Measurements from ENCODE around the gene RC3H2. TPM values are rescaled to one million over a fixed set of nuclear protein-coding genes. Genes with fewer than 3 reads are reported as not detected.
"Not testable (repeated sequence)": the region's sequence is repeated elsewhere in the genome, so short reads cannot be mapped to it uniquely, and the experiment has no call there.

The RC3H2 gene
- total RNA-seq, 1 donor from 2014 or later, result 39.7 TPM

DNA sequence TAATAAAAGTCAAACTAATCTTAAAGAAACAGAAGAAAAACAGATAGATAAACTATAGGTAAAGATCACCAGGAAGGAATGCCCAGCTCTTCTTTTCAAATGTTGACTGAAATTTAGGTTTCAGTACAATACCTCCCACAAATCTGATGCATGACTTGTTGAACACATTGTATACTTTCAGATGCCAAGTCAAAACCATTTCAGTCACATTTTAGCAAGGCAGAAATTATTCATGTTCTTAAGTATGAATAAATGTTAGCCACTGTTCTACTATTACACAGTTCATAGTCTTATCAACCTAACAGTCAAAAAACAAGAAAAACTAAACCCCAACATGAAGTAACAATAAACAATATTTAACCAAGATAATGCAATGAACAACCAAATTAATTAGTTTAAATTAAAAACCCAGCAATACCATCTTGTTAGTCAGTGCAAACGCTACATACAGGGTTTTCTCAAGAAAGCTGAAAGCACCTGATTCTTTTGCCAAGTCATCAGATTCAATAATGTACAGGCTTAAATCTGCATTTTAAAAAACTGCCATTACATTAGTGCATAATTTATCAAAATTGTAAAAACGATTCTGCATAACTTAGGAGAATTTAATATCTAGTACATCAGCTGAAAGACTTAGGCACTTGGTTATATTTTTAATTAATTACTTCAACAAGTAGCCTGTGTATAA is 56.8 kb downstream of the RC3H2 start:
- Mint-ChIP-seq H3K27me3 (no peaks in the 10 kb centered on the region), H3K4me1 (peaks cover 31% of the 10 kb centered on the region), H3K27ac (peak overlapping the region; percentile 16), H3K9me3 (no peaks in the 10 kb centered on the region), H3K36me3 (ENCODE audit: low read depth) (peaks cover 52% of the 10 kb centered on the region), H3K4me3 (no peak overlapping the region)
- intact Hi-C loops (cut with micrococcal nuclease), result no loop called here
- DNase-seq, result no peak

GRCh38 chr9:122846371-122846940 is 58.7 kb downstream of the RC3H2 start:
- H3K36me3 Mint-ChIP-seq (ENCODE audit: low read depth), result peaks cover 50% of the 10 kb centered on the region
- H3K4me3 Mint-ChIP-seq, result peak overlapping the region; percentile 44

GRCh38 chr9:122845116-122845515 is 60.0 kb downstream of the RC3H2 start:
- Mint-ChIP-seq H3K4me3 (no peak overlapping the region), H3K27me3 (no peaks in the 10 kb centered on the region), H3K9me3 (peaks cover 3% of the 10 kb centered on the region), H3K27ac (no peak overlapping the region), H3K36me3 (ENCODE audit: low read depth) (peaks cover 39% of the 10 kb centered on the region), H3K4me1 (peaks cover 29% of the 10 kb centered on the region)
- no peak for DNase-seq
- intact Hi-C loops (cut with micrococcal nuclease), result no loop called here

More at GRCh38 chr9:122846371-122846940, 58.7 kb downstream of the RC3H2 start:
- H3K27me3 Mint-ChIP-seq, result no peaks in the 10 kb centered on the region
- H3K4me1 Mint-ChIP-seq, result peaks cover 31% of the 10 kb centered on the region
- peak overlapping the region; percentile 94 for H3K27ac Mint-ChIP-seq
- no peak for DNase-seq
- intact Hi-C loops (cut with micrococcal nuclease), result loop anchor here (1.0 to 2.0 kb wide), 2 partner anchors 20 to 39 kb away; no protein-coding TSS in a partner anchor
- peaks cover 3% of the 10 kb centered on the region for H3K9me3 Mint-ChIP-seq

DNA sequence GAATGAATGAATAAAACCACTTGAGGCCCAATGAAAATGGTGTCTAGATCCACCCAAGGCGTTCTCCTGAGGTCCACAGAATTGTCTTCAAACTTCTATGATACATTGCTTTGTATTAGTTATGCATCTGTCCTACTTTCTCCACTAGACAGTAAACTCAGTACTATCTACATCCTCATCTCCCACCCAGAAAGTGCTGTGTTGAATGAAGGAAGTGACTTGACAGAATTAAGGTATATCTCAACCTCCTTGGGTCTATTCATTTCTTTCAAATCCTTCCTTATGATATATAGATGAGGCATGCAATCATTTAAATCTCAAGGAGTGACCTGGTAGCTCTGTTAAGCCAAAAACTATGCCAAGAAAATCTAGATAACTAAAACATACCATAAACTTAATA is 61.0 kb downstream of the RC3H2 start:
- Mint-ChIP-seq H3K4me3 (no peak overlapping the region), H3K9me3 (peaks cover 3% of the 10 kb centered on the region), H3K4me1 (peaks cover 26% of the 10 kb centered on the region), H3K36me3 (ENCODE audit: low read depth) (peaks cover 31% of the 10 kb centered on the region), H3K27me3 (no peaks in the 10 kb centered on the region), H3K27ac (no peak overlapping the region)
- no peak for DNase-seq
- intact Hi-C loops (cut with micrococcal nuclease), result no loop called here

DNA sequence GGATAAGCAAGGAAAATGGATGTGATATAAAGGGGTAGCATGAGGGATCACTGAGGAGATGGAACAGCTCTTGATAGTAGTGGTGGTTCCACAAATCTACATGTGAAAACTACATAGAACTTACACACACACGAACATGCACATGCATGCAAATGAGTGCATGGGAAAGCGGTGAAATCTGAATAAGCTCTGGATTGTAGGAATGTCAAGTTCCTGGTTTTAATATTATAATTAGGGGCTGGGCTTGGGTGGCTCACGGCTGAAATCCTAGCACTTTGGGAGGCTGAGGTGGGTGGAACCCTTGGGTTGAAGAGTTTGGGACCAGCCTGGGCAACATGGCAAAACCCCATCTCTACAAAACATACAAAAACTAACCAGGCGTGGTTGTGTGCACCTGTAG is 63.7 kb downstream of the RC3H2 start:
- Mint-ChIP-seq H3K9me3 (peaks cover 3% of the 10 kb centered on the region), H3K27me3 (no peaks in the 10 kb centered on the region), H3K4me3 (no peak overlapping the region), H3K4me1 (peaks cover 18% of the 10 kb centered on the region), H3K36me3 (ENCODE audit: low read depth) (peaks cover 20% of the 10 kb centered on the region), H3K27ac (no peak overlapping the region)
- DNase-seq, result no peak
- intact Hi-C loops (cut with micrococcal nuclease), result no loop called here

- H3K27ac Mint-ChIP-seq; H3K27me3 Mint-ChIP-seq; H3K4me3 Mint-ChIP-seq; intact Hi-C loops (cut with micrococcal nuclease); H3K36me3 Mint-ChIP-seq (ENCODE audit: low read depth); DNase-seq; H3K9me3 Mint-ChIP-seq: not testable (repeated sequence)
- peaks cover 17% of the 10 kb centered on the region for H3K4me1 Mint-ChIP-seq
Observed at GRCh38 chr9:122838441-122838840, 66.7 kb downstream of the RC3H2 start.

GRCh38 chr9:122837266-122837850 is 67.8 kb downstream of the RC3H2 start:
- H3K4me1 Mint-ChIP-seq, result peaks cover 17% of the 10 kb centered on the region
- no peak for DNase-seq
- H3K4me3 Mint-ChIP-seq, result no peak overlapping the region
- H3K27ac Mint-ChIP-seq, result no peak overlapping the region
- H3K36me3 Mint-ChIP-seq (ENCODE audit: low read depth), result no peaks in the 10 kb centered on the region
- no peaks in the 10 kb centered on the region for H3K27me3 Mint-ChIP-seq
- intact Hi-C loops (cut with micrococcal nuclease), result no loop called here
- H3K9me3 Mint-ChIP-seq, result no peaks in the 10 kb centered on the region

DNA sequence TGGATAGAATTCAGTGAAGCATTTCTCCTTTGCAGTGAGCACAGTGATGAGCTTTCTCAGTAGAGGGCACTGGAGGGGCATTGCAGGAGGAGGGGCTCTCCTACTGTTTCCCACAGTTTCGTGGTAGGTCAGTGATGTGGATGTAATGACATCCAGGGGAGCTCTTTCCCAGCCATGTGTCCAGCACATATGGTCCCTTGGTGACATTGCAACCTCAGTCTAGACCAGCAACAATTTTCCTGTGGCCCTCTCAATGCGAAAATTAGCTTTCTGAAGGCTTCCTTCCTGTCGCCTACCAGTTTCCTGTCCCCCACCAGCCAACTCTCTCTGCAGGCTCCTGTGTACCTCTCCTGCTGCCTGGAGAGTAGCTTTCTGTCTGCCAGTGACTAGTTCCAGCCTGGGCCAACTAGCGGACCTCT is 69.8 kb downstream of the RC3H2 start:
- H3K4me3 Mint-ChIP-seq, result peak overlapping the region; percentile 68
- peaks cover 18% of the 10 kb centered on the region for H3K4me1 Mint-ChIP-seq
- no peaks in the 10 kb centered on the region for H3K27me3 Mint-ChIP-seq
- no peaks in the 10 kb centered on the region for H3K36me3 Mint-ChIP-seq (ENCODE audit: low read depth)
- DNase-seq, result peak; percentile 76
- intact Hi-C loops (cut with micrococcal nuclease), result no loop called here
- peak overlapping the region; percentile 81 for H3K27ac Mint-ChIP-seq
- no peaks in the 10 kb centered on the region for H3K9me3 Mint-ChIP-seq

DNA sequence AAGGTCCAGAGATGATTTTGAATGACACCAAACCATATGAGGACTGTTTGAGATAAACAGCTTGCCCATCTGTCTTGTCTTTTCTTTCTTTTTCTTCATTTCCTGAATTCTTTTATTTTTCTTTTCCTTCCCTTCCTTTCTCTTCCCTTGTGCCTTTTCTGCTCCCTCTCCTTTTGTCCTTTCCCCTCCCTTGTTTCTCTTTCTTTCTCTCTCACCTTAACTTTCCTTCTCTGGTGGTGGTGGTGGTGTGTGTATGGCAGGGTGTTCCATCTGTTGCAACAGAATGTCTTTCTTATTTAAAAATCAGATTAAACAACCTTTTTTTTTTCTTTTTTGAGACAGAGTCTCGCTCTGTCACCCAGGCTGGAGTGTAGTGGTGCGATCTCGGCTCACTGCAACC is 73.0 kb downstream of the RC3H2 start:
- intact Hi-C loops (cut with micrococcal nuclease), result no loop called here
- Mint-ChIP-seq H3K9me3 (no peaks in the 10 kb centered on the region), H3K27ac (no peak overlapping the region)

GRCh38 chr9:122828965-122829284 is 76.2 kb downstream of the RC3H2 start:
- H3K4me1 Mint-ChIP-seq, result peaks cover 23% of the 10 kb centered on the region
- not testable (repeated sequence) for H3K9me3 Mint-ChIP-seq
- H3K27ac Mint-ChIP-seq, result peak overlapping the region; percentile 94

More for the DNA sequence above, 73.0 kb downstream of the RC3H2 start:
- Mint-ChIP-seq H3K4me1 (peaks cover 20% of the 10 kb centered on the region), H3K36me3 (ENCODE audit: low read depth) (peaks cover under 1% of the 10 kb centered on the region), H3K4me3 (no peak overlapping the region), H3K27me3 (no peaks in the 10 kb centered on the region)
- DNase-seq, result no peak

DNA sequence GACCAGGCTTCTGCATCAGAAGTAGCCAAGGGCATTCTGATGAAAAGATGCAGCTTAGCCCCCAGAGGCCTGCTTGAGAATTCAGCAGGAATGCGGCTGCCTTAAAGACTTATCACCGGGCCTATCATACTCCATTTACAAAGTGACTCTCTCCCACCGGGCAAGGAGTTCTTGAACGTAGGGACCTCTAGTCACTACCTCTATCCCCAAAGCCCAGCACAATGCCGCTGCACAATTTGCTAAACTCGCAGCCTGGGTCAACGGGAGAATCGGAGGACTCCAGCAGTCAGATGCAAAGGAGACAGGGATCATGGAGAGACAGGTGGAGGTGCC is 77.4 kb downstream of the RC3H2 start:
- Mint-ChIP-seq H3K4me3 (peak overlapping the region; percentile 93), H3K27ac (peak overlapping the region; percentile 94), H3K4me1 (peaks cover 23% of the 10 kb centered on the region), H3K9me3 (no peaks in the 10 kb centered on the region), H3K36me3 (ENCODE audit: low read depth) (peaks cover 24% of the 10 kb centered on the region), H3K27me3 (no peaks in the 10 kb centered on the region)
- no peak for DNase-seq
- intact Hi-C loops (cut with micrococcal nuclease), result loop anchor here (1.0 to 5.0 kb wide), 6 partner anchors 19 to 525 kb away; partner anchors contain the start of genes RABGAP1, RC3H2 and ZBTB26

More at GRCh38 chr9:122828965-122829284, 76.2 kb downstream of the RC3H2 start:
- Mint-ChIP-seq H3K36me3 (ENCODE audit: low read depth) (peaks cover 18% of the 10 kb centered on the region), H3K4me3 (peak overlapping the region; percentile 93)
- intact Hi-C loops (cut with micrococcal nuclease), result loop anchor here (1.0 to 5.0 kb wide), 5 partner anchors 76 to 523 kb away; partner anchors contain the start of genes RABGAP1, RC3H2 and ZBTB26
- DNase-seq, H3K27me3 Mint-ChIP-seq: not testable (repeated sequence)

GRCh38 chr9:122822938-122823337 is 82.2 kb downstream of the RC3H2 start:
- no peaks in the 10 kb centered on the region for H3K27me3 Mint-ChIP-seq
- intact Hi-C loops (cut with micrococcal nuclease), result no loop called here
- peaks cover 31% of the 10 kb centered on the region for H3K4me1 Mint-ChIP-seq
- H3K9me3 Mint-ChIP-seq, result no peaks in the 10 kb centered on the region
- H3K36me3 Mint-ChIP-seq (ENCODE audit: low read depth), result peaks cover 47% of the 10 kb centered on the region
- no peak for DNase-seq
- no peak overlapping the region for H3K4me3 Mint-ChIP-seq
- H3K27ac Mint-ChIP-seq, result no peak overlapping the region

DNA sequence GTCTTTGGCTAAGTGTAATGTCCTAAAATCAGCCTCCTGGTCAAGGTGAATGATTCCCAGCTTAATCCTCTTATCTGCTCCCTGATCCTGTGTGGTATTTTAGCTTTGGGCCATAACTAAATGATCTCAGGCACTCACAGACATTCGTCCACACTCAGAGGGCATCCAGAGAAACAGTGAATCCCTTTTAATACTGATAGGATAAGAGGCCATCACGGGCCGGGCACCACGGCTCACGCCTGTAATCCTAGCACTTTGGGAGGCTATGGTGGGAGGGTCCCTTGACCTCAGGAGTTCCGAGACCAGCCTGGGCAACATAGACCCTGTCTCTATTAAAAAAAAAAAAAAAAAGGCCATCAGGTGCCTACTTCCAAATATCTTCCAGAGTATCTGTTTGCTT is 83.1 kb downstream of the RC3H2 start:
- no peak for DNase-seq
- Mint-ChIP-seq H3K4me3 (no peak overlapping the region), H3K36me3 (ENCODE audit: low read depth) (peaks cover 46% of the 10 kb centered on the region), H3K27me3 (no peaks in the 10 kb centered on the region), H3K4me1 (peaks cover 28% of the 10 kb centered on the region), H3K9me3 (no peaks in the 10 kb centered on the region), H3K27ac (peak overlapping the region; percentile 9)
- intact Hi-C loops (cut with micrococcal nuclease), result no loop called here

- H3K4me3 Mint-ChIP-seq, result no peak overlapping the region
- intact Hi-C loops (cut with micrococcal nuclease), result no loop called here
- H3K36me3 Mint-ChIP-seq (ENCODE audit: low read depth), result peaks cover 43% of the 10 kb centered on the region
- no peaks in the 10 kb centered on the region for H3K9me3 Mint-ChIP-seq
- H3K27ac Mint-ChIP-seq, result peak overlapping the region; percentile 9
- H3K27me3 Mint-ChIP-seq, result no peaks in the 10 kb centered on the region
- H3K4me1 Mint-ChIP-seq, result peaks cover 27% of the 10 kb centered on the region
- DNase-seq, result no peak
Observed at GRCh38 chr9:122821278-122821943, 83.7 kb downstream of the RC3H2 start.
